K562 (cell line): Measurements from ENCODE around the gene PHYHD1. TPM values are rescaled to one million over a fixed set of nuclear protein-coding genes. Genes with fewer than 3 reads are reported as not detected.

Source experiments
- ARHGAP35 ChIP-seq: fragments of 450-650 bp; IDR thresholded peaks from 2 replicates; pipeline ENCODE4 v1.6.1; 2018; ENCODE audit not compliant: partially characterized antibody
- ARNT ChIP-seq, 2 experiments: fragments of 450-650 bp; IDR thresholded peaks; 2 replicates each; pipeline ENCODE4 v1.6.1; 2016; ENCODE audit warnings: mild to moderate bottlenecking in 1 of 2
- COPS2 ChIP-seq: fragments of 450-650 bp; conservative IDR thresholded peaks from 2 replicates; pipeline ENCODE4 v1.6.1; 2016; ENCODE audit warnings: mild to moderate bottlenecking, moderate library complexity
- E2F1 ChIP-seq: sonication (generic); formaldehyde crosslinking; IDR thresholded peaks from 2 replicates; pipeline ENCODE4 v1.8.1; 2023; ENCODE audit warnings: mild to moderate bottlenecking, missing genetic modification reagents, moderate library complexity
- HBP1 ChIP-seq: fragments of 450-650 bp; formaldehyde crosslinking; IDR thresholded peaks from 2 replicates; pipeline ENCODE4 v1.4.0; 2022; ENCODE audit warnings: missing genetic modification characterization
- IRF1 ChIP-seq: sonication (generic); formaldehyde crosslinking; IDR thresholded peaks from 2 replicates; pipeline ENCODE4 v1.8.0; 2022; ENCODE audit warnings: missing genetic modification reagents, mild to moderate bottlenecking, borderline replicate concordance
- PYGO2 ChIP-seq: fragments of 450-650 bp; IDR thresholded peaks from 2 replicates; pipeline ENCODE4 v1.6.1; 2016; ENCODE audit warnings: mild to moderate bottlenecking, missing genetic modification characterization, moderate library complexity, missing compliant biosample characterization
- RBFOX2 ChIP-seq: fragments of 200-400 bp; formaldehyde crosslinking; IDR thresholded peaks from 2 replicates; pipeline ENCODE4 v1.6.1; 2017; ENCODE audit warnings: low read depth, mild to moderate bottlenecking, low read length, moderate library complexity
- REST ChIP-seq, 2 experiments: fragments of 450-650 bp; formaldehyde crosslinking in 1 of 2; IDR thresholded peaks; 2 replicates each; pipeline versions ENCODE4 v1.4.0 to v1.6.1; 2014 to 2020; ENCODE audit warnings: mild to moderate bottlenecking in 2 of 2, borderline replicate concordance in 1 of 2, low read depth in 1 of 2
- SMARCC2 ChIP-seq: fragments of 450-650 bp; IDR thresholded peaks from 2 replicates; pipeline ENCODE4 v1.6.1; 2017; ENCODE audit warnings: antibody characterized with exemption, moderate library complexity, mild to moderate bottlenecking, low read depth
- ZBTB12 ChIP-seq: fragments of 250-450 bp; sonication (Bioruptor Pico); IDR thresholded peaks from 2 replicates; pipeline ENCODE4 v1.4.0; 2020
- ZFP36 ChIP-seq: fragments of 150-350 bp; IDR thresholded peaks from 2 replicates; pipeline ENCODE4 v1.6.1; 2018; ENCODE audit warnings: low read length, low read depth; ENCODE audit not compliant: partially characterized antibody
- ZNF174 ChIP-seq: fragments of 250-450 bp; sonication (Bioruptor Pico); IDR thresholded peaks from 2 replicates; pipeline ENCODE4 v1.4.0; 2020; ENCODE audit warnings: mild to moderate bottlenecking
- ZZZ3 ChIP-seq: fragments of 450-650 bp; IDR thresholded peaks from 2 replicates; pipeline ENCODE4 v1.6.1; 2016; ENCODE audit warnings: antibody characterized with exemption, mild to moderate bottlenecking, moderate library complexity
- polyA plus RNA-seq, 8 experiments: library from polyadenylated mRNA; depleted of rRNA in 4 of 8; stranded (reverse) in 5 of 8; unstranded in 3 of 8; fragments of >200 nt; fragmentation: Nextera tagmentation in 2 of 8; fragmentation: Illumina TruSeq in 1 of 8; extraction: Ambion mirVana in 2 of 8; extraction: Trizol in 1 of 8; gene quantifications; 2 replicates each; pipeline versions ENCODE4 v1.2.1 to v1.2.3, GENCODE V29; 2011 to 2014; ENCODE audit warnings: inconsistent platforms in 1 of 8, missing spikeins in 1 of 8
- total RNA-seq, 7 experiments: library from RNA; depleted of rRNA in 6 of 7; stranded (reverse); fragments of >200 nt in 6 of 7; fragmentation: Illumina TruSeq in 2 of 7; extraction: Trizol in 2 of 7; gene quantifications; 2 replicates each; pipeline versions ENCODE4 v1.2.1 to v1.2.3, GENCODE V29; 2011 to 2021; ENCODE audit warnings: low replicate concordance in 1 of 7

Gene PHYHD1
- total and polyA plus RNA-seq, 9 of the 15 experiments (the other 6 are each of a cell fraction or from before 2014, with no cell fraction given) = 0.36 to 1.3 (median 0.80) TPM

GRCh38 chr9:128881884-128882676 is 38.7 kb upstream of the PHYHD1 start, which contains the start of the genes KYAT1 and LRRC8A (continued):
- TF ChIP-seq REST (IDR thresholded peaks at IDR 0.05; ENCODE audit: borderline replicate concordance) (0 out of 2 replicates have a peak, but pooled peaks have one; percentile 9), REST (CRISPR knock-in tag; IDR thresholded peaks at IDR 0.05; ENCODE audit: low read depth) (0 out of 2 replicates have a peak, but pooled peaks have one; percentile 18), ZZZ3 (no peak), HBP1 (no peak), ARNT (IDR thresholded peaks at IDR 0.05) (no peak), ARHGAP35 (no peak), COPS2 (no peak), ZNF174 (CRISPR knock-in tag) (no peak), PYGO2 (tag) (no peak), ZBTB12 (peak; percentile 92), RBFOX2 (peak; percentile 92), SMARCC2 (no peak), ZFP36 (no peak), IRF1 (CRISPR knock-in tag) (no peak), E2F1 (CRISPR knock-in tag) (peak; percentile 84)
